ENCODE results near the gene CHST2. TPM values are rescaled to one million over a fixed set of nuclear protein-coding genes. Genes with fewer than 3 reads are reported as not detected.
"Not testable (repeated sequence)": the region's sequence is repeated elsewhere in the genome, so short reads cannot be mapped to it uniquely, and the experiment has no call there.

CHST2 gene
- total RNA-seq, 1 donor from 2014 or later, result 1.8 TPM

- H3K27me3 ChIP-seq (ENCODE audit: low read depth), result peaks cover 4% of the 10 kb centered on the region
- intact Hi-C loops (cut with micrococcal nuclease), result no loop called here
- peaks cover 15% of the 10 kb centered on the region for H3K4me1 ChIP-seq
- H3K36me3 ChIP-seq, result no peaks in the 10 kb centered on the region
- H3K4me3 ChIP-seq, result no peak overlapping the region
- H3K9me3 ChIP-seq (replicated peaks), result no peaks in the 10 kb centered on the region
- no peak for TF ChIP-seq CTCF (IDR thresholded peaks at IDR 0.05; ENCODE audit: borderline replicate concordance)
- DNase-seq, result no peak
- no peak overlapping the region for H3K27ac ChIP-seq (replicated peaks)
These were observed 36.2 kb downstream of the CHST2 start for GRCh38 chr3:143155756-143156155.

- intact Hi-C loops (cut with micrococcal nuclease), result no loop called here
- Histone ChIP-seq H3K4me1 (peaks cover 5% of the 10 kb centered on the region), H3K9me3 (replicated peaks) (no peaks in the 10 kb centered on the region), H3K27me3 (ENCODE audit: low read depth) (peaks cover 6% of the 10 kb centered on the region), H3K4me3 (no peak overlapping the region), H3K27ac (replicated peaks) (no peak overlapping the region), H3K36me3 (no peaks in the 10 kb centered on the region)
- no peak for TF ChIP-seq CTCF (IDR thresholded peaks at IDR 0.05; ENCODE audit: borderline replicate concordance)
- DNase-seq, result no peak
These were observed 38.7 kb downstream of the CHST2 start for GRCh38 chr3:143158014-143158988.

- TF ChIP-seq CTCF (IDR thresholded peaks at IDR 0.05; ENCODE audit: borderline replicate concordance), result no peak
- intact Hi-C loops (cut with micrococcal nuclease), result no loop called here
- H3K9me3 ChIP-seq (replicated peaks), result no peaks in the 10 kb centered on the region
- H3K4me1 ChIP-seq, result peaks cover 5% of the 10 kb centered on the region
- no peak overlapping the region for H3K27ac ChIP-seq (replicated peaks)
- H3K36me3 ChIP-seq, result no peaks in the 10 kb centered on the region
- no peak for DNase-seq
- no peak overlapping the region for H3K4me3 ChIP-seq
- H3K27me3 ChIP-seq (ENCODE audit: low read depth), result peaks cover 6% of the 10 kb centered on the region
These were observed 40.9 kb downstream of the CHST2 start for GRCh38 chr3:143160437-143160836.

GRCh38 chr3:143163562-143164100 is 44.1 kb downstream of the CHST2 start:
- no peak for DNase-seq
- Histone ChIP-seq H3K36me3 (no peaks in the 10 kb centered on the region), H3K27me3 (ENCODE audit: low read depth) (peaks cover 6% of the 10 kb centered on the region), H3K27ac (replicated peaks) (no peak overlapping the region), H3K9me3 (replicated peaks) (no peaks in the 10 kb centered on the region), H3K4me3 (no peak overlapping the region), H3K4me1 (peaks cover under 1% of the 10 kb centered on the region)
- TF ChIP-seq CTCF (IDR thresholded peaks at IDR 0.05; ENCODE audit: borderline replicate concordance), result no peak
- intact Hi-C loops (cut with micrococcal nuclease), result no loop called here

- H3K9me3 ChIP-seq (replicated peaks), result no peaks in the 10 kb centered on the region
- H3K27ac ChIP-seq (replicated peaks), result peak overlapping the region; percentile 5
- TF ChIP-seq CTCF (IDR thresholded peaks at IDR 0.05; ENCODE audit: borderline replicate concordance), result no peak
- H3K4me3 ChIP-seq, result no peak overlapping the region
- intact Hi-C loops (cut with micrococcal nuclease), result no loop called here
- DNase-seq, result no peak
- H3K27me3 ChIP-seq (ENCODE audit: low read depth), result peaks cover 6% of the 10 kb centered on the region
- no peaks in the 10 kb centered on the region for H3K4me1 ChIP-seq
- H3K36me3 ChIP-seq, result no peaks in the 10 kb centered on the region
These were observed 45.6 kb downstream of the CHST2 start for GRCh38 chr3:143165211-143165610.

- peak overlapping the region; percentile 5 for H3K27ac ChIP-seq (replicated peaks)
- DNase-seq; H3K36me3 ChIP-seq; intact Hi-C loops (cut with micrococcal nuclease); H3K4me3 ChIP-seq; H3K4me1 ChIP-seq; H3K27me3 ChIP-seq (ENCODE audit: low read depth); H3K9me3 ChIP-seq (replicated peaks): not testable (repeated sequence)
These were observed 46.2 kb downstream of the CHST2 start for GRCh38 chr3:143165612-143166285.

Measured in left ventricle myocardium inferior (tissue), 1 donor.